SK-N-SH (cell line): ENCODE data around the gene DDX31. TPM values are rescaled to one million over a fixed set of nuclear protein-coding genes. Genes with fewer than 3 reads are reported as not detected.

Source experiments
- CTCF ChIA-PET: fragments of 300-600, 350-600 bp; formaldehyde crosslinking; extraction: SDS; loops from one replicate; lab custom pipeline; 2021; lab: Yijun Ruan, JAX
- POLR2A ChIA-PET: fragments of 350-600 bp; sonication (Branson Sonifier 250); formaldehyde crosslinking; extraction: SDS; loops from one replicate; lab custom pipeline; 2020; ENCODE audit warnings: antibody characterized with exemption, inconsistent platforms; lab: Yijun Ruan, JAX
- DNase-seq: peaks from one replicate; pipeline ENCODE4 v3.0.0; 2012
- H2AFZ ChIP-seq: fragments of 200-600 bp; sonication (generic); 2 replicates; pipeline ENCODE4 v1.8.1; 2016; ENCODE audit warnings: antibody characterized with exemption, mild to moderate bottlenecking, low read depth
- H3F3A ChIP-seq: fragments of 200-600 bp; sonication (generic); replicated peaks from 2 replicates; pipeline ENCODE3; 2016; ENCODE audit warnings: antibody characterized with exemption, mild to moderate bottlenecking; ENCODE audit not compliant: insufficient read depth
- H3K27ac ChIP-seq, 2 experiments: fragments of 200-500 bp in 1 of 2; fragments of 200-600 bp in 1 of 2; sonication (Bioruptor generic) in 1 of 2; sonication (generic), shearing (Covaris generic) in 1 of 2; 2 replicates each; pipeline versions ENCODE4 v1.5.1 to v1.6.1; 2014 to 2016; ENCODE audit warnings: low read depth in 2 of 2, inconsistent platforms in 1 of 2, low read length in 1 of 2, mild to moderate bottlenecking in 1 of 2, mixed read lengths in 1 of 2
- H3K27me3 ChIP-seq: fragments of 200-600 bp; sonication (generic), shearing (Covaris generic); 2 replicates; pipeline ENCODE4 v1.6.1; 2016; ENCODE audit warnings: mixed run types; ENCODE audit not compliant: insufficient read depth
- H3K36me3 ChIP-seq, 2 experiments: fragments of 200-500 bp in 1 of 2; fragments of 200-600 bp in 1 of 2; sonication (Bioruptor generic) in 1 of 2; sonication (generic) in 1 of 2; replicated peaks in 1 of 2; 2 replicates each; pipeline versions ENCODE3 to v1.5.1; 2014 to 2016; ENCODE audit warnings: low read length in 1 of 2, mild to moderate bottlenecking in 1 of 2; ENCODE audit not compliant: insufficient read depth in 2 of 2, control insufficient read depth in 1 of 2
- H3K4me1 ChIP-seq, 2 experiments: fragments of 200-500 bp in 1 of 2; fragments of 200-600 bp in 1 of 2; sonication (Bioruptor generic) in 1 of 2; sonication (generic), shearing (Covaris generic) in 1 of 2; 2 replicates each; pipeline versions ENCODE4 v1.5.1 to v1.6.1; 2014 to 2016; ENCODE audit warnings: low read depth in 1 of 2, low read length in 1 of 2, mixed run types in 1 of 2; ENCODE audit not compliant: insufficient read depth in 2 of 2, control insufficient read depth in 1 of 2
- H3K4me2 ChIP-seq: fragments of 200-600 bp; sonication (generic), shearing (Covaris generic); 2 replicates; pipeline ENCODE4 v1.6.1; 2017; ENCODE audit warnings: mixed run types
- H3K4me3 ChIP-seq, 2 experiments: fragments of 200-500 bp in 1 of 2; fragments of 200-600 bp in 1 of 2; sonication (Bioruptor generic) in 1 of 2; sonication (generic), shearing (Covaris generic) in 1 of 2; 2 replicates each; pipeline versions ENCODE4 v1.5.1 to v1.8.1; 2014 to 2016; ENCODE audit warnings: low read depth in 2 of 2, inconsistent platforms in 1 of 2, low read length in 1 of 2, mild to moderate bottlenecking in 1 of 2, mixed read lengths in 1 of 2, moderate library complexity in 1 of 2
- H3K79me2 ChIP-seq: fragments of 200-600 bp; sonication (generic); 2 replicates; pipeline ENCODE4 v1.8.1; 2017; ENCODE audit warnings: mild to moderate bottlenecking; ENCODE audit not compliant: insufficient read depth
- H3K9ac ChIP-seq: fragments of 200-600 bp; sonication (generic); 2 replicates; pipeline ENCODE4 v1.6.1; 2017; ENCODE audit warnings: mixed run types
- H3K9me2 ChIP-seq: fragments of 200-600 bp; sonication (generic); 2 replicates; pipeline ENCODE4 v1.6.1; 2017; ENCODE audit warnings: mixed run types
- H3K9me3 ChIP-seq: fragments of 200-600 bp; sonication (generic); 2 replicates; pipeline ENCODE4 v1.6.1; 2017; ENCODE audit warnings: mixed run types, mild to moderate bottlenecking, moderate library complexity
- H4K20me1 ChIP-seq: fragments of 200-600 bp; sonication (generic); 2 replicates; pipeline ENCODE4 v1.6.1; 2017; ENCODE audit warnings: mild to moderate bottlenecking, mixed run types; ENCODE audit not compliant: insufficient read depth
- CHD2 ChIP-seq: fragments of 150-350 bp; IDR thresholded peaks from 2 replicates; pipeline ENCODE4 v1.6.1; 2018; ENCODE audit warnings: low read length; ENCODE audit not compliant: partially characterized antibody
- EP300 ChIP-seq, 2 experiments: IDR thresholded peaks; 2 replicates each; pipeline versions ENCODE4 v1.4.0 to v1.6.1; 2012; ENCODE audit warnings: borderline replicate concordance in 1 of 2, low read depth in 1 of 2, low read length in 1 of 2
- FOXJ3 ChIP-seq: sonication (generic); formaldehyde crosslinking; IDR thresholded peaks from 2 replicates; pipeline ENCODE4 v1.5.1; 2020; ENCODE audit warnings: mild to moderate bottlenecking, missing genetic modification reagents
- FOXM1 ChIP-seq: IDR thresholded peaks from 2 replicates; pipeline ENCODE4 v1.4.0; 2012; ENCODE audit warnings: low read depth, mild to moderate bottlenecking
- GABPA ChIP-seq: IDR thresholded peaks from 2 replicates; pipeline ENCODE4 v1.4.0; 2012; ENCODE audit warnings: low read depth, mild to moderate bottlenecking
- USF1 ChIP-seq: IDR thresholded peaks from 2 replicates; pipeline ENCODE4 v1.4.0; 2012; ENCODE audit warnings: low read depth, borderline replicate concordance
- USF2 ChIP-seq: fragments of 150-350 bp; IDR thresholded peaks from 2 replicates; pipeline ENCODE4 v1.6.1; 2017; ENCODE audit warnings: antibody characterized with exemption, low read length, low read depth, borderline replicate concordance
- WGBS: methylation state at CpG from one replicate; pipeline ENCODE4 v1.1.6; 2017; ENCODE audit warnings: low lambda C conversion rate; 5-methylcytosine and 5-hydroxymethylcytosine counted together
- polyA plus RNA-seq, 3 experiments: library from polyadenylated mRNA; depleted of rRNA; stranded (reverse); fragments of >200 nt; gene quantifications; 2 replicates each; pipeline ENCODE4 v1.2.3, GENCODE V29; 2012
- TF ChIP-seq, protein P1 (sequence below): fragments of 150-350 bp; IDR thresholded peaks from 2 replicates; pipeline ENCODE4 v1.6.1; 2016; ENCODE audit warnings: mild to moderate bottlenecking, low read depth, low read length
- TF ChIP-seq, protein P2 (sequence below): IDR thresholded peaks from 2 replicates; pipeline ENCODE4 v1.6.1; 2012; ENCODE audit warnings: mild to moderate bottlenecking, low read depth, low read length, moderate library complexity

The DDX31 gene
- polyA plus RNA-seq, 1 of the 3 experiments (the other 2 are of a cell fraction) = 13.9 TPM

GRCh38 chr9:132602207-132602606 is 67.6 kb downstream of the DDX31 start (continued):
- no peak for TF ChIP-seq GABPA
- no peak for TF ChIP-seq USF2
- TF ChIP-seq CHD2 = no peak
- TF ChIP-seq, protein P1, sequence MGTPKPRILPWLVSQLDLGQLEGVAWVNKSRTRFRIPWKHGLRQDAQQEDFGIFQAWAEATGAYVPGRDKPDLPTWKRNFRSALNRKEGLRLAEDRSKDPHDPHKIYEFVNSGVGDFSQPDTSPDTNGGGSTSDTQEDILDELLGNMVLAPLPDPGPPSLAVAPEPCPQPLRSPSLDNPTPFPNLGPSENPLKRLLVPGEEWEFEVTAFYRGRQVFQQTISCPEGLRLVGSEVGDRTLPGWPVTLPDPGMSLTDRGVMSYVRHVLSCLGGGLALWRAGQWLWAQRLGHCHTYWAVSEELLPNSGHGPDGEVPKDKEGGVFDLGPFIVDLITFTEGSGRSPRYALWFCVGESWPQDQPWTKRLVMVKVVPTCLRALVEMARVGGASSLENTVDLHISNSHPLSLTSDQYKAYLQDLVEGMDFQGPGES = no peak
- no peak for TF ChIP-seq USF1
- no peak for TF ChIP-seq EP300 (IDR thresholded peaks at IDR 0.05; ENCODE audit: borderline replicate concordance in 1 of 2, low read depth in 1 of 2, low read length in 1 of 2)

DNA sequence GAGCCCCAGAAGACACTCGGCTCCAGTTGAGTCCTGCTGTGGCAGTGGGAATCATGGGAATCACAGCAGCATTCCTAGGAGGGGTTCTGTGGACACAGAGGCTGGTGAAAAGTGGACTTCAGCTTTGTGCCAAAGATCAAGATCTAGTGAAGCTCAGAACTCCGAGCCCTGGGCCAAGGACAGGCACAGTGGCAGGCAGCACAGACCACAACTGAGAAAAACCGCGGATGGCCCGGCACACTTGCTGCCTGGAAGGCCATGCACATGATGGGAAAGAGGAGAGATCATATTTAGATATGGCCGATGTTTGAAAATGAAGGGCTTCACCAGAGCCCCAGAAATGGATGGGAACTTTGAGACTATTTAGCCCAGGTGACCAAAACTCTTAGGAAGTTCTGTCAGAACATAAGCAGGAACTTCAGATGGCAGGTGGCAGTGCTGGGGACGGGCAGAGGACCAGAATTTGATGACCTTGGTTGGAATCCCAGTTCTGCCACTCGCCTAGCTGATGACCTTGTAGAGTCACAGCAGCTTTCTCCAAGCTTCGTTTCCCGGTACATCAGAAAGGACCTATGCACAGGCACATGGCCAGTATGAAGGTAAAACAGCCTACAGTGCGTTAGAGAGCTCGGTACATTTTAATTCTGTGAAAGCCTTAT is 69.3 kb downstream of the DDX31 start:
- H3K4me2 ChIP-seq = no peak overlapping the region
- no peaks in the 10 kb centered on the region for H3K9me2 ChIP-seq
- 88% methylated on average over 11 of the region's 12 CpGs for WGBS
- no peak for DNase-seq
- no peak overlapping the region for H3K27ac ChIP-seq
- CTCF ChIA-PET = no interaction called here
- no peak overlapping the region for H2AFZ ChIP-seq
- H3K9ac ChIP-seq = no peak overlapping the region
- H3F3A ChIP-seq = peaks cover 3% of the 10 kb centered on the region
- H4K20me1 ChIP-seq = no peaks in the 10 kb centered on the region
- H3K79me2 ChIP-seq = no peaks in the 10 kb centered on the region
- no peaks in the 10 kb centered on the region for H3K9me3 ChIP-seq
- POLR2A ChIA-PET = no interaction called here
- TF ChIP-seq, protein P2, sequence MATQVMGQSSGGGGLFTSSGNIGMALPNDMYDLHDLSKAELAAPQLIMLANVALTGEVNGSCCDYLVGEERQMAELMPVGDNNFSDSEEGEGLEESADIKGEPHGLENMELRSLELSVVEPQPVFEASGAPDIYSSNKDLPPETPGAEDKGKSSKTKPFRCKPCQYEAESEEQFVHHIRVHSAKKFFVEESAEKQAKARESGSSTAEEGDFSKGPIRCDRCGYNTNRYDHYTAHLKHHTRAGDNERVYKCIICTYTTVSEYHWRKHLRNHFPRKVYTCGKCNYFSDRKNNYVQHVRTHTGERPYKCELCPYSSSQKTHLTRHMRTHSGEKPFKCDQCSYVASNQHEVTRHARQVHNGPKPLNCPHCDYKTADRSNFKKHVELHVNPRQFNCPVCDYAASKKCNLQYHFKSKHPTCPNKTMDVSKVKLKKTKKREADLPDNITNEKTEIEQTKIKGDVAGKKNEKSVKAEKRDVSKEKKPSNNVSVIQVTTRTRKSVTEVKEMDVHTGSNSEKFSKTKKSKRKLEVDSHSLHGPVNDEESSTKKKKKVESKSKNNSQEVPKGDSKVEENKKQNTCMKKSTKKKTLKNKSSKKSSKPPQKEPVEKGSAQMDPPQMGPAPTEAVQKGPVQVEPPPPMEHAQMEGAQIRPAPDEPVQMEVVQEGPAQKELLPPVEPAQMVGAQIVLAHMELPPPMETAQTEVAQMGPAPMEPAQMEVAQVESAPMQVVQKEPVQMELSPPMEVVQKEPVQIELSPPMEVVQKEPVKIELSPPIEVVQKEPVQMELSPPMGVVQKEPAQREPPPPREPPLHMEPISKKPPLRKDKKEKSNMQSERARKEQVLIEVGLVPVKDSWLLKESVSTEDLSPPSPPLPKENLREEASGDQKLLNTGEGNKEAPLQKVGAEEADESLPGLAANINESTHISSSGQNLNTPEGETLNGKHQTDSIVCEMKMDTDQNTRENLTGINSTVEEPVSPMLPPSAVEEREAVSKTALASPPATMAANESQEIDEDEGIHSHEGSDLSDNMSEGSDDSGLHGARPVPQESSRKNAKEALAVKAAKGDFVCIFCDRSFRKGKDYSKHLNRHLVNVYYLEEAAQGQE = no peak
- TF ChIP-seq USF1 (no peak), FOXJ3 (CRISPR knock-in tag) (no peak), FOXM1 (no peak)
- TF ChIP-seq, protein P1 = no peak
- TF ChIP-seq, all 33 proteins: peak for 0
- no peak overlapping the region for H3K4me3 ChIP-seq
- H3K4me1 ChIP-seq = no peaks in the 10 kb centered on the region; a peak in 1 of 4 replicates
- H3K36me3 ChIP-seq = peaks cover 4 to 77% of the 10 kb centered on the region in 2 experiments
- no peaks in the 10 kb centered on the region for H3K27me3 ChIP-seq
